Activated CD8-positive, alpha-beta memory T cell treated with anti-CD3 and anti-CD28 coated beads for 1 hour (primary cell): Measurements from ENCODE around the gene CCDC8.
"Not testable (repeated sequence)": the region's sequence is repeated elsewhere in the genome, so short reads cannot be mapped to it uniquely, and the experiment has no call there.

Source experiments
- DNase-seq, 2 donors: peaks; one replicate each; pipeline ENCODE4 v3.0.0-alpha.2; 2020; ENCODE audit warnings: low read depth in 1 of 2; ENCODE audit errors: extremely low read depth in 1 of 2

The CCDC8 gene

GRCh38 chr19:46404753-46405468 lies 8.5 kb downstream of the CCDC8 start:
- no peak for DNase-seq

- DNase-seq = no peak
Measured at GRCh38 chr19:46404055-46404752, 9.2 kb downstream of the CCDC8 start.

GRCh38 chr19:46402725-46403124 lies 10.6 kb downstream of the CCDC8 start:
- no peak for DNase-seq

- DNase-seq = not testable (repeated sequence)
Measured at GRCh38 chr19:46397801-46398479, 15.4 kb downstream of the CCDC8 start.

- no peak for DNase-seq
Measured at GRCh38 chr19:46394402-46394797, 19.0 kb downstream of the CCDC8 start.

- DNase-seq = no peak
Measured at GRCh38 chr19:46393456-46394401, 19.6 kb downstream of the CCDC8 start.

- no peak for DNase-seq
Measured at GRCh38 chr19:46392837-46393236, 20.5 kb downstream of the CCDC8 start.

GRCh38 chr19:46392252-46392801 lies 21.0 kb downstream of the CCDC8 start:
- DNase-seq = no peak

GRCh38 chr19:46391296-46392251 lies 21.8 kb downstream of the CCDC8 start:
- DNase-seq = no peak

GRCh38 chr19:46390866-46391265 lies 22.5 kb downstream of the CCDC8 start:
- DNase-seq = no peak

GRCh38 chr19:46390121-46390858 lies 23.1 kb downstream of the CCDC8 start:
- no peak for DNase-seq

GRCh38 chr19:46388311-46389095 lies 24.9 kb downstream of the CCDC8 start:
- no peak for DNase-seq

GRCh38 chr19:46387713-46388130 lies 25.6 kb downstream of the CCDC8 start:
- DNase-seq = no peak

GRCh38 chr19:46386996-46387712 lies 26.2 kb downstream of the CCDC8 start:
- no peak for DNase-seq

GRCh38 chr19:46386151-46386550 lies 27.2 kb downstream of the CCDC8 start:
- DNase-seq = no peak

GRCh38 chr19:46385636-46386035 lies 27.7 kb downstream of the CCDC8 start:
- DNase-seq = no peak

- no peak for DNase-seq
Measured at GRCh38 chr19:46384396-46384795, 29.0 kb downstream of the CCDC8 start.
